KMS-11 (cell line): ENCODE results near the gene TEX10.

Source experiments
- H2AFZ ChIP-seq: fragments of 200-600 bp; sonication (generic); 2 replicates; pipeline ENCODE4 v1.6.1; 2016; ENCODE audit warnings: antibody characterized with exemption, mixed run types, low read depth
- H3K27ac ChIP-seq: fragments of 200-600 bp; sonication (generic); 2 replicates; pipeline ENCODE4 v1.6.1; 2016; ENCODE audit warnings: mild to moderate bottlenecking, mixed run types
- H3K27me3 ChIP-seq: fragments of 200-600 bp; sonication (generic); 2 replicates; pipeline ENCODE4 v1.6.1; 2017; ENCODE audit warnings: mild to moderate bottlenecking, low read depth, mixed run types, moderate library complexity; ENCODE audit not compliant: insufficient read depth
- H3K36me3 ChIP-seq: fragments of 200-600 bp; sonication (generic); 2 replicates; pipeline ENCODE4 v1.6.1; 2017; ENCODE audit warnings: mild to moderate bottlenecking, mixed run types; ENCODE audit not compliant: insufficient read depth
- H3K4me1 ChIP-seq: fragments of 200-600 bp; sonication (generic); 2 replicates; pipeline ENCODE4 v1.6.1; 2016; ENCODE audit warnings: mild to moderate bottlenecking, low read depth, mixed run types; ENCODE audit not compliant: poor library complexity, severe bottlenecking
- H3K4me2 ChIP-seq: fragments of 200-600 bp; sonication (generic); 2 replicates; pipeline ENCODE4 v1.7.0; 2016; ENCODE audit warnings: mild to moderate bottlenecking, mixed run types
- H3K4me3 ChIP-seq: fragments of 200-600 bp; sonication (generic); IDR thresholded peaks from 2 replicates; pipeline ENCODE4 v1.6.1; 2017; ENCODE audit warnings: low read depth, low read length, mixed read lengths; ENCODE audit not compliant: insufficient read depth
- H3K79me2 ChIP-seq: fragments of 200-600 bp; sonication (generic); 2 replicates; pipeline ENCODE4 v1.6.1; 2016; ENCODE audit warnings: low read depth, mixed run types; ENCODE audit not compliant: insufficient read depth
- H3K9ac ChIP-seq: fragments of 200-600 bp; sonication (generic); 2 replicates; pipeline ENCODE4 v1.6.1; 2016; ENCODE audit warnings: mild to moderate bottlenecking, mixed run types
- H4K20me1 ChIP-seq: fragments of 200-600 bp; sonication (generic); 2 replicates; pipeline ENCODE4 v1.6.1; 2016; ENCODE audit warnings: mild to moderate bottlenecking, mixed run types; ENCODE audit not compliant: insufficient read depth
- TF ChIP-seq, protein P1 (sequence below): fragments of 200-600 bp; sonication (generic); conservative IDR thresholded peaks from 2 replicates; pipeline ENCODE4 v1.6.1; 2017; ENCODE audit warnings: low read depth, mild to moderate bottlenecking, antibody characterized with exemption, low read length, moderate library complexity, mixed read lengths

The TEX10 gene

DNA sequence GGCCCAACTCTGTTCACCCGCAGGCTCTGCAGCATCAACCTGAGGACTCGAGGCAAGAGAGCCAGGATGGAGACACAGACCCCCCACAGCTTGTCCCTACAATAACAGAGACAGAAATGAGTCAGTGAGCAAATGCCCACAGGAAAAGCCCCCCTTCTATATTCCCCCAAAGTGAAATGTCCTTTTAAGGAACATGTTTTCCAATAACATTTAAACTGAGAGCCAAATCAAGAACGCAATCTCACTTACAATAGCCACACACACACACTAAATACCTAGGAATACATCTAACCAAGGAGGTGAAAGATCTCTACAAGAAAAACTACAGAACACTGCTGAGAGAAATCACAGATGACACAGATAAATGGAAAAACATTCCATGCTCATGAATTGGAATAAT lies 49.0 kb downstream of the TEX10 start:
- Histone ChIP-seq H3K27ac (no peak overlapping the region), H2AFZ (no peak overlapping the region), H4K20me1 (no peaks in the 10 kb centered on the region), H3K27me3 (no peaks in the 10 kb centered on the region), H3K36me3 (no peaks in the 10 kb centered on the region; the same call in 1 of the 2 replicates), H3K79me2 (no peaks in the 10 kb centered on the region), H3K4me1 (no peaks in the 10 kb centered on the region), H3K4me2 (no peak overlapping the region), H3K4me3 (no peak overlapping the region), H3K9ac (no peak overlapping the region)
- TF ChIP-seq, protein P1, sequence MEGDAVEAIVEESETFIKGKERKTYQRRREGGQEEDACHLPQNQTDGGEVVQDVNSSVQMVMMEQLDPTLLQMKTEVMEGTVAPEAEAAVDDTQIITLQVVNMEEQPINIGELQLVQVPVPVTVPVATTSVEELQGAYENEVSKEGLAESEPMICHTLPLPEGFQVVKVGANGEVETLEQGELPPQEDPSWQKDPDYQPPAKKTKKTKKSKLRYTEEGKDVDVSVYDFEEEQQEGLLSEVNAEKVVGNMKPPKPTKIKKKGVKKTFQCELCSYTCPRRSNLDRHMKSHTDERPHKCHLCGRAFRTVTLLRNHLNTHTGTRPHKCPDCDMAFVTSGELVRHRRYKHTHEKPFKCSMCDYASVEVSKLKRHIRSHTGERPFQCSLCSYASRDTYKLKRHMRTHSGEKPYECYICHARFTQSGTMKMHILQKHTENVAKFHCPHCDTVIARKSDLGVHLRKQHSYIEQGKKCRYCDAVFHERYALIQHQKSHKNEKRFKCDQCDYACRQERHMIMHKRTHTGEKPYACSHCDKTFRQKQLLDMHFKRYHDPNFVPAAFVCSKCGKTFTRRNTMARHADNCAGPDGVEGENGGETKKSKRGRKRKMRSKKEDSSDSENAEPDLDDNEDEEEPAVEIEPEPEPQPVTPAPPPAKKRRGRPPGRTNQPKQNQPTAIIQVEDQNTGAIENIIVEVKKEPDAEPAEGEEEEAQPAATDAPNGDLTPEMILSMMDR, result no peak

DNA sequence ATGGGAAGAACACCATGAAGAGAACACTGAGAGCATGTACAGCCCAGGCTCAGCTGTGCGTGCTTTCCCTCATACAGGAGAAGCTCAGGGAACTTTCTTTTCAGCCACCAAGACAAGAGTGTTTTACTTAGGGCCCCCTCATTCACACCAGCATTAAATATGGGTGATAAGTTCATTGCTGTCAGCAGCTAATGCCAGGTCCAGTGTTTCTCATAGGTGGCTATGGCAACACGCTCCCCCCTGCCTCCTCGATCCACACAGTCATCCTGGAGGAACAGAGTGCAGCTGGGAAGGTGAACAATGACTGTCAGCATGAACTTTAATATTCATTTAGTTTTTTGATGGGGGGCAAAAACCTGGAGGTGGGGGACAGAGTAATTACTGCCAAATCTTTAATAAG lies 54.4 kb downstream of the TEX10 start:
- no peak overlapping the region for H3K4me2 ChIP-seq
- peaks cover 2% of the 10 kb centered on the region; the same call in 1 of the 2 replicates for H3K36me3 ChIP-seq
- H2AFZ ChIP-seq, result no peak overlapping the region
- H3K79me2 ChIP-seq, result no peaks in the 10 kb centered on the region
- no peaks in the 10 kb centered on the region for H3K27me3 ChIP-seq
- TF ChIP-seq, protein P1, result no peak
- H3K4me1 ChIP-seq, result no peaks in the 10 kb centered on the region
- no peak overlapping the region for H3K27ac ChIP-seq
- no peaks in the 10 kb centered on the region for H4K20me1 ChIP-seq
- no peak overlapping the region for H3K4me3 ChIP-seq
- no peak overlapping the region for H3K9ac ChIP-seq

DNA sequence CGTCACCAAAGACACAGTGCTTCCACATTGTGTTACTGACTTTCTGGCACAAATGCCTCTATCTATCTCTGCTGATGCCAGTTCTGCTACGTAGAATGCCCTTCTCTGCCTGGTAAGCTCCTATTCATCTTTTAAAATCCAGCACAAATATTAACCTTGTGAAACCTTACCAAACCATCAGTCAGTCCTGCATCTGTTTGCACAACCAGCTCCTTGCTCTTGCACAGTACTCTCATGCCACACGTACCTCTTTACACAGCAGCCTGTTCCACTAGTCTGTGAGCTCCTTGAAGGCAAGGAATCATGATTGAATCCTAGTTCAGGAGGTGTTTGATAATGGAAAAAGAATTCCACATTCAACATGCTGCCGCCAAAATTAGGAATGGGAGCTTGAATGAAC lies 56.3 kb downstream of the TEX10 start:
- no peak overlapping the region for H3K4me2 ChIP-seq
- H3K36me3 ChIP-seq, result peaks cover 3% of the 10 kb centered on the region; the same call in 1 of the 2 replicates
- no peaks in the 10 kb centered on the region for H3K27me3 ChIP-seq
- TF ChIP-seq, protein P1, result no peak
- H3K4me3 ChIP-seq, result no peak overlapping the region
- H3K79me2 ChIP-seq, result no peaks in the 10 kb centered on the region
- H3K9ac ChIP-seq, result no peak overlapping the region
- H3K27ac ChIP-seq, result no peak overlapping the region
- no peaks in the 10 kb centered on the region for H3K4me1 ChIP-seq
- no peaks in the 10 kb centered on the region for H4K20me1 ChIP-seq
- H2AFZ ChIP-seq, result no peak overlapping the region

DNA sequence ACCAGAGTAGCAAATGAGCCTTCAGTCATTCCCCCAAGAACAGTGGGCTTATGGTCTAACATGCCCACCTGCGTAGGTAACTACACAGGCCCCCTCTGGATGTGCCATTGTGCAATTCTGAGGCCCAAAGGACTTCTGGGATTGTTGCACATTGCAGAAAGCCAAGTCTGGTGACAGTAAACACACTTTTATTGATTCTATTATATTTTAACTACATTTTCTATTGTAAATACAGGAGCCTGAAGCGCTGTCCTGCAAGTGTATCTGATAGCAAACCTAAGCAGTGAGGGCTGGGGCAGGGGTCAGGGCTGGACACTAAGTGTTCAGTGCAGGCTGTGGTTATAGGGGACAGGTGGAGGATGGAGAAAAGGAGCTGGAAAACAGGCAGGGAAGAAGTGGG lies 57.5 kb downstream of the TEX10 start:
- no peak overlapping the region for H3K4me2 ChIP-seq
- TF ChIP-seq, protein P1, result no peak

More for the DNA sequence above, 57.5 kb downstream of the TEX10 start:
- no peaks in the 10 kb centered on the region for H4K20me1 ChIP-seq
- no peak overlapping the region for H3K4me3 ChIP-seq
- no peak overlapping the region for H2AFZ ChIP-seq
- H3K27me3 ChIP-seq, result no peaks in the 10 kb centered on the region
- no peaks in the 10 kb centered on the region for H3K79me2 ChIP-seq
- no peak overlapping the region for H3K27ac ChIP-seq
- H3K9ac ChIP-seq, result no peak overlapping the region
- no peaks in the 10 kb centered on the region for H3K4me1 ChIP-seq
- peaks cover 3% of the 10 kb centered on the region; the same call in 1 of the 2 replicates for H3K36me3 ChIP-seq
